HCT116 (cell line): ENCODE measurements around the gene DNAJC28. TPM values are rescaled to one million over a fixed set of nuclear protein-coding genes. Genes with fewer than 3 reads are reported as not detected.
"Not testable (repeated sequence)": the region's sequence is repeated elsewhere in the genome, so short reads cannot be mapped to it uniquely, and the experiment has no call there.

Experiments
- ATAC-seq: fragments of 200-7000 bp; cut with Tn5 transposase; 2 replicates; pipeline ENCODE4 v1.9.1; 2020; ENCODE audit warnings: mild to moderate bottlenecking, moderate library complexity
- BruUV-seq: library from RNA; stranded (reverse); fragments of 400-500 nt; replicated peaks from 2 replicates; lab custom pipeline; 2021; lab: Mats Ljungman, UMichigan
- CTCF ChIA-PET: fragments of 300-600 bp; sonication (Branson Sonifier 250); formaldehyde crosslinking; loops from one replicate; lab custom pipeline; 2021; ENCODE audit warnings: antibody characterized with exemption; lab: Charles Lee
- POLR2A ChIA-PET: fragments of 300-600, 350-600 bp; sonication (Branson Sonifier 250); formaldehyde crosslinking; loops from one replicate; lab custom pipeline; 2021; ENCODE audit warnings: antibody characterized with exemption; lab: Charles Lee
- RAD21 ChIA-PET, 2 experiments: fragments of 300-600 bp; sonication (Branson Sonifier 250); formaldehyde crosslinking; loops; one replicate each; lab custom pipeline; 2023; ENCODE audit warnings: low total read pairs in 2 of 2; ENCODE audit not compliant: uncharacterized antibody in 2 of 2, unreplicated experiment in 2 of 2, low non-redundant PET in 1 of 2; lab: Charles Lee
- DNase-seq: peaks from one replicate; pipeline ENCODE4 v3.0.0-alpha.2; 2010; ENCODE audit warnings: low read depth, low spot score
- H2AFZ ChIP-seq: fragments of 200-600 bp; shearing (Covaris generic), sonication (generic); 2 replicates; pipeline ENCODE4 v1.6.1; 2017; ENCODE audit warnings: low read depth, mixed run types, mixed read lengths, antibody characterized with exemption, low read length; ENCODE audit not compliant: poor library complexity, severe bottlenecking
- H3K27ac ChIP-seq: 2 replicates; pipeline ENCODE4 v1.5.1; 2012; ENCODE audit warnings: low read depth, low read length
- H3K27me3 ChIP-seq: fragments of 200-600 bp; sonication (generic); 2 replicates; pipeline ENCODE4 v1.6.1; 2016; ENCODE audit warnings: mixed run types, low read length, mixed read lengths; ENCODE audit not compliant: insufficient read depth
- H3K36me3 ChIP-seq, 2 experiments: fragments of 200-500 bp in 1 of 2; fragments of 200-600 bp in 1 of 2; sonication (Bioruptor generic) in 1 of 2; sonication (generic) in 1 of 2; 2 replicates each; pipeline versions ENCODE4 v1.5.1 to v1.6.1; 2014 to 2016; ENCODE audit warnings: low read length in 2 of 2, inconsistent platforms in 1 of 2, mixed read lengths in 1 of 2, mixed run types in 1 of 2; ENCODE audit not compliant: insufficient read depth in 2 of 2, control insufficient read depth in 1 of 2
- H3K4me1 ChIP-seq, 2 experiments: fragments of 200-600 bp in 1 of 2; sonication (generic) in 1 of 2; 2 replicates each; pipeline versions ENCODE4 v1.5.1 to v1.6.1; 2012 to 2017; ENCODE audit warnings: low read length in 2 of 2, inconsistent platforms in 1 of 2, mild to moderate bottlenecking in 1 of 2, mixed read lengths in 1 of 2, mixed run types in 1 of 2, moderate library complexity in 1 of 2; ENCODE audit not compliant: insufficient read depth in 2 of 2, control insufficient read depth in 1 of 2
- H3K4me2 ChIP-seq: fragments of 200-600 bp; sonication (generic); 2 replicates; pipeline ENCODE4 v1.6.1; 2017; ENCODE audit warnings: mixed run types, low read length, mixed read lengths
- H3K4me3 ChIP-seq, 2 experiments: fragments of 200-600 bp in 1 of 2; sonication (generic) in 1 of 2; replicated peaks in 1 of 2; 2 replicates each; pipeline ENCODE4 v1.5.1; 2011 to 2016; ENCODE audit warnings: low read length in 2 of 2, control low read depth in 1 of 2, low read depth in 1 of 2, mild to moderate bottlenecking in 1 of 2, mixed read lengths in 1 of 2, mixed run types in 1 of 2
- H3K79me2 ChIP-seq: fragments of 200-600 bp; sonication (generic); 2 replicates; pipeline ENCODE4 v1.6.1; 2017; ENCODE audit warnings: mild to moderate bottlenecking, mixed run types, low read length, moderate library complexity, mixed read lengths; ENCODE audit not compliant: insufficient read depth
- H3K9ac ChIP-seq: fragments of 200-600 bp; sonication (generic); 2 replicates; pipeline ENCODE4 v1.6.1; 2016; ENCODE audit warnings: low read length, mixed read lengths
- H3K9me2 ChIP-seq: fragments of 200-600 bp; sonication (generic), shearing (Covaris generic); 2 replicates; pipeline ENCODE4 v1.6.1; 2017; ENCODE audit warnings: mixed run types, mild to moderate bottlenecking, moderate library complexity; ENCODE audit not compliant: insufficient read depth
- H3K9me3 ChIP-seq, 2 experiments: fragments of 200-500 bp in 1 of 2; fragments of 200-600 bp in 1 of 2; sonication (Bioruptor generic) in 1 of 2; sonication (generic) in 1 of 2; 2 replicates each; pipeline ENCODE4 v1.6.1; 2014 to 2017; ENCODE audit warnings: low read length in 2 of 2, mixed read lengths in 2 of 2, inconsistent platforms in 1 of 2, low read depth in 1 of 2, mild to moderate bottlenecking in 1 of 2, mixed run types in 1 of 2, moderate library complexity in 1 of 2; ENCODE audit not compliant: control insufficient read depth in 1 of 2, insufficient read depth in 1 of 2
- H4K20me1 ChIP-seq: fragments of 200-600 bp; sonication (generic), shearing (Covaris generic); 2 replicates; pipeline ENCODE4 v1.6.1; 2017; ENCODE audit warnings: mixed run types, mild to moderate bottlenecking, moderate library complexity; ENCODE audit not compliant: insufficient read depth
- CBX3 ChIP-seq: IDR thresholded peaks from 2 replicates; pipeline ENCODE4 v1.6.1; 2012; ENCODE audit warnings: low read depth
- ELF1 ChIP-seq: IDR thresholded peaks from 2 replicates; pipeline ENCODE4 v1.6.1; 2012; ENCODE audit warnings: low read depth, borderline replicate concordance
- EZH2phosphoT487 ChIP-seq: fragments of 200-600 bp; IDR thresholded peaks from 2 replicates; pipeline ENCODE4 v1.6.1; 2018; ENCODE audit warnings: antibody characterized with exemption, borderline replicate concordance
- JUND ChIP-seq: IDR thresholded peaks from 2 replicates; pipeline ENCODE4 v1.6.1; 2012
- POLR2A ChIP-seq: IDR thresholded peaks from 2 replicates; pipeline ENCODE4 v1.7.0; 2011; ENCODE audit warnings: borderline replicate concordance; ENCODE audit not compliant: insufficient read depth, insufficient read length; ENCODE audit errors: extremely low read depth
- RAD21 ChIP-seq: IDR thresholded peaks from 2 replicates; pipeline ENCODE4 v1.6.1; 2012; ENCODE audit warnings: low read depth, mild to moderate bottlenecking
- SIN3A ChIP-seq: IDR thresholded peaks from 2 replicates; pipeline ENCODE4 v1.6.1; 2012; ENCODE audit warnings: low read depth
- SP1 ChIP-seq: IDR thresholded peaks from 2 replicates; pipeline ENCODE4 v1.6.1; 2012; ENCODE audit warnings: low read depth
- SRF ChIP-seq: IDR thresholded peaks from 2 replicates; pipeline ENCODE4 v1.6.1; 2012; ENCODE audit warnings: low read depth
- ZFX ChIP-seq: fragments of 450-650 bp; IDR thresholded peaks from 2 replicates; pipeline ENCODE4 v1.6.1; 2017
- intact Hi-C: fragments of 100-400 bp; cut with micrococcal nuclease; formaldehyde crosslinking; loops from 2 replicates; pipeline ENCODE4 v1.10.0; 2022
- total RNA-seq: library from RNA; stranded (reverse); gene quantifications from one replicate; pipeline ENCODE4 v1.2.1, GENCODE V29; 2021; ENCODE audit not compliant: unreplicated experiment
- TF ChIP-seq, protein P1 (sequence below): IDR thresholded peaks from 2 replicates; pipeline ENCODE4 v1.6.1; 2012
- TF ChIP-seq, protein P2 (sequence below): IDR thresholded peaks from 2 replicates; pipeline ENCODE4 v1.6.1; 2012; ENCODE audit warnings: low read depth
- TF ChIP-seq, protein P3 (sequence below): IDR thresholded peaks from 2 replicates; pipeline ENCODE4 v1.6.1; 2012

DNAJC28 gene
- total RNA-seq, 1 experiment from 2014 or later: 0.81 TPM

DNA sequence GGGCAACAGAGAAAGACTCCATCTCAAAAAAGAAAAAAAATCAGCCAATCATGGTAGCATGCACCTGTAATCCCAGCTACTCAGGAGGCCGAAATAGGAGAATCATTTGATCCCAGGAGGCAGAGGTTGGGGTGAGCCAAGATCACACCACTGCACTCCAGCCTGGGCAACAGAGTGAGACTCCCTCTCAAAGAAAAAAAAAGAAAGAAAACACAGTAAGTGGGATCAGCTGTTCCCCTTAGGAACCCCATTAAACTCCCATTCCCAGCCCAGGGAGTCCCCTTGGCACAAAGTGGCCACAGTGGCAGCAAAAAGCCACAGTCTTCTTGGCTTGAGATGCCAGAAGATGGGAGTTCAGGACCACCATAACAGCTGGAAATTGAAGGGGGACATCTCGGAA, 20.8 kb downstream of the DNAJC28 start:
- H3K79me2 ChIP-seq: 0 out of 2 replicates have a peak, but pooled peaks cover 5% of the 10 kb centered on the region
- no peak overlapping the region for H3K4me3 ChIP-seq
- BruUV-seq: no TSS peak
- H3K9me3 ChIP-seq: 0 out of 4 replicates have a peak, but pooled peaks cover 0 to 6% of the 10 kb centered on the region in 2 experiments
- H3K9ac ChIP-seq: no peak overlapping the region
- no peak overlapping the region for H3K27ac ChIP-seq
- intact Hi-C loops: no loop called here
- H3K4me1 ChIP-seq: no peaks in the 10 kb centered on the region
- ChIA-PET RAD21 (no interaction called here), CTCF (no interaction called here), POLR2A (no interaction called here)
- H4K20me1 ChIP-seq: no peaks in the 10 kb centered on the region
- ATAC-seq: no peak
- no peaks in the 10 kb centered on the region for H3K9me2 ChIP-seq
- no peak overlapping the region for H2AFZ ChIP-seq
- H3K27me3 ChIP-seq: no peaks in the 10 kb centered on the region
- no peaks in the 10 kb centered on the region; a peak in 1 of 4 replicates for H3K36me3 ChIP-seq
- TF ChIP-seq CBX3: no peak
- no peak for TF ChIP-seq EZH2phosphoT487
- TF ChIP-seq SP1: no peak
- no peak for TF ChIP-seq SIN3A
- TF ChIP-seq RAD21: no peak
- TF ChIP-seq SRF: no peak
- TF ChIP-seq, protein P1, sequence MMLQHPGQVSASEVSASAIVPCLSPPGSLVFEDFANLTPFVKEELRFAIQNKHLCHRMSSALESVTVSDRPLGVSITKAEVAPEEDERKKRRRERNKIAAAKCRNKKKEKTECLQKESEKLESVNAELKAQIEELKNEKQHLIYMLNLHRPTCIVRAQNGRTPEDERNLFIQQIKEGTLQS: no peak
- no peak for TF ChIP-seq POLR2A
- TF ChIP-seq ELF1: no peak
- no peak for TF ChIP-seq ZFX
- TF ChIP-seq, protein P2, sequence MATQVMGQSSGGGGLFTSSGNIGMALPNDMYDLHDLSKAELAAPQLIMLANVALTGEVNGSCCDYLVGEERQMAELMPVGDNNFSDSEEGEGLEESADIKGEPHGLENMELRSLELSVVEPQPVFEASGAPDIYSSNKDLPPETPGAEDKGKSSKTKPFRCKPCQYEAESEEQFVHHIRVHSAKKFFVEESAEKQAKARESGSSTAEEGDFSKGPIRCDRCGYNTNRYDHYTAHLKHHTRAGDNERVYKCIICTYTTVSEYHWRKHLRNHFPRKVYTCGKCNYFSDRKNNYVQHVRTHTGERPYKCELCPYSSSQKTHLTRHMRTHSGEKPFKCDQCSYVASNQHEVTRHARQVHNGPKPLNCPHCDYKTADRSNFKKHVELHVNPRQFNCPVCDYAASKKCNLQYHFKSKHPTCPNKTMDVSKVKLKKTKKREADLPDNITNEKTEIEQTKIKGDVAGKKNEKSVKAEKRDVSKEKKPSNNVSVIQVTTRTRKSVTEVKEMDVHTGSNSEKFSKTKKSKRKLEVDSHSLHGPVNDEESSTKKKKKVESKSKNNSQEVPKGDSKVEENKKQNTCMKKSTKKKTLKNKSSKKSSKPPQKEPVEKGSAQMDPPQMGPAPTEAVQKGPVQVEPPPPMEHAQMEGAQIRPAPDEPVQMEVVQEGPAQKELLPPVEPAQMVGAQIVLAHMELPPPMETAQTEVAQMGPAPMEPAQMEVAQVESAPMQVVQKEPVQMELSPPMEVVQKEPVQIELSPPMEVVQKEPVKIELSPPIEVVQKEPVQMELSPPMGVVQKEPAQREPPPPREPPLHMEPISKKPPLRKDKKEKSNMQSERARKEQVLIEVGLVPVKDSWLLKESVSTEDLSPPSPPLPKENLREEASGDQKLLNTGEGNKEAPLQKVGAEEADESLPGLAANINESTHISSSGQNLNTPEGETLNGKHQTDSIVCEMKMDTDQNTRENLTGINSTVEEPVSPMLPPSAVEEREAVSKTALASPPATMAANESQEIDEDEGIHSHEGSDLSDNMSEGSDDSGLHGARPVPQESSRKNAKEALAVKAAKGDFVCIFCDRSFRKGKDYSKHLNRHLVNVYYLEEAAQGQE: no peak
- TF ChIP-seq, protein P3, sequence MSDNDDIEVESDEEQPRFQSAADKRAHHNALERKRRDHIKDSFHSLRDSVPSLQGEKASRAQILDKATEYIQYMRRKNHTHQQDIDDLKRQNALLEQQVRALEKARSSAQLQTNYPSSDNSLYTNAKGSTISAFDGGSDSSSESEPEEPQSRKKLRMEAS: no peak
- no peak for TF ChIP-seq JUND
- TF ChIP-seq, all 23 proteins: peak for 0
- no peak overlapping the region for H3K4me2 ChIP-seq
- no peak for DNase-seq

DNA sequence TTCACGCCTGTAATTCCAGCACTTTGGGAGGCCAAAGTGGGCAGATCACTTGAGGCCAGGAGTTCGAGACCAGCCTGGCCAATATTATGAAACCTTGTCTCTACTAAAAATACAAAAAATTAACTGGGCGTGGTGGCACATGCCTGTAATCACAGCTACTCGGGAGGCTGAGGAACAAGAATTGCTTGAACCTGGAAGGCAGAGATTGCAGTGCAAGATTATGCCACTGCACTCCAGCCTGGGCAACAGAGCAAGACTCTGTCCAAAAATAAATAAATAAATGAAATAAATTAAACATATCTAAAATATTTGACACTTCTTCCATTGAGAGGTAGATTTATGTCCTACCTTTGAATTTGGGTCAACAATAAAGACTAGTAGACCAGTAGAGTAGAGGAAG, 22.3 kb downstream of the DNAJC28 start:
- H3K9me2 ChIP-seq, H3K27me3 ChIP-seq, ATAC-seq, H3K4me1 ChIP-seq, H3K9me3 ChIP-seq, H3K27ac ChIP-seq, RAD21 ChIA-PET, DNase-seq, H2AFZ ChIP-seq, CTCF ChIA-PET, BruUV-seq, POLR2A ChIA-PET, intact Hi-C loops, H3K9ac ChIP-seq, H3K4me2 ChIP-seq, H3K4me3 ChIP-seq, H4K20me1 ChIP-seq, H3K79me2 ChIP-seq, H3K36me3 ChIP-seq: not testable (repeated sequence)
